ENCODE results near the gene UTF1. TPM values are rescaled to one million over a fixed set of nuclear protein-coding genes. Genes with fewer than 3 reads are reported as not detected.

The UTF1 gene
- total and polyA plus RNA-seq, 2 experiments from 2014 or later, result 12.2 to 51.4 TPM

- no peak overlapping the region for H3K27ac ChIP-seq (ENCODE audit: low read depth)
- H3K27me3 ChIP-seq (ENCODE audit: insufficient read depth), result peaks cover 9% of the 10 kb centered on the region
- H3K36me3 ChIP-seq (ENCODE audit: insufficient read depth), result no peaks in the 10 kb centered on the region
- DNase-seq (ENCODE audit: low spot score) (no peak), ATAC-seq (no peak)
- TF ChIP-seq STAT1 (IDR thresholded peaks at IDR 0.05; ENCODE audit: unreplicated experiment) (no peak), JUNB (IDR thresholded peaks at IDR 0.05; ENCODE audit: unreplicated experiment) (no peak), POLR2AphosphoS5 (IDR thresholded peaks at IDR 0.05; ENCODE audit: low read depth) (no peak), ZNF114 (CRISPR knock-in tag; IDR thresholded peaks at IDR 0.05) (no peak), EZH2 (IDR thresholded peaks at IDR 0.05; ENCODE audit: low read depth, unreplicated experiment) (no peak), ZNF331 (CRISPR knock-in tag; IDR thresholded peaks at IDR 0.05; ENCODE audit: low read depth) (no peak), EZH2phosphoT487 (IDR thresholded peaks at IDR 0.05; ENCODE audit: unreplicated experiment) (no peak), CREB1 (CRISPR knock-in tag; IDR thresholded peaks at IDR 0.05; ENCODE audit: low read depth) (no peak), REST (IDR thresholded peaks at IDR 0.05; ENCODE audit: unreplicated experiment) (no peak), CTCF (conservative IDR thresholded peaks at IDR 0.05; ENCODE audit: low read depth in 2 of 2) (no peak), ZNF462 (CRISPR knock-in tag; IDR thresholded peaks at IDR 0.05) (no peak), NANOG (IDR thresholded peaks at IDR 0.05; ENCODE audit: borderline replicate concordance) (no peak), ETS1 (IDR thresholded peaks at IDR 0.05) (no peak)
- H3K9me2 ChIP-seq (ENCODE audit: insufficient read depth), result no peaks in the 10 kb centered on the region
- peaks cover 10% of the 10 kb centered on the region for H3K4me1 Mint-ChIP-seq
- H3K27me3 Mint-ChIP-seq (ENCODE audit: insufficient read depth, low read depth, poor library complexity), result peaks cover 26% of the 10 kb centered on the region
- no peak overlapping the region for H2AFZ ChIP-seq
- no peaks in the 10 kb centered on the region for H3K79me2 ChIP-seq (replicated peaks; ENCODE audit: insufficient read depth)
- H3K9me3 Mint-ChIP-seq, result peaks cover 2% of the 10 kb centered on the region; the same call in 2 of the 3 replicates
- H3K36me3 Mint-ChIP-seq (ENCODE audit: low read depth), result no peaks in the 10 kb centered on the region; the same call in 2 of the 3 replicates
- H3K4me3 Mint-ChIP-seq, result no peak overlapping the region
- H3F3A ChIP-seq (replicated peaks; ENCODE audit: low read depth), result peaks cover 17% of the 10 kb centered on the region; the same call in 1 of the 2 replicates
- no peaks in the 10 kb centered on the region for H4K20me1 ChIP-seq (replicated peaks; ENCODE audit: insufficient read depth)
- no peak overlapping the region for H3K4me2 ChIP-seq
- no peak overlapping the region for H3K27ac Mint-ChIP-seq
- no peak overlapping the region for H3K4me3 ChIP-seq
- peaks cover 5% of the 10 kb centered on the region; the same call in 1 of the 2 replicates for H3K4me1 ChIP-seq (ENCODE audit: insufficient read depth)
These were observed 5.9 kb upstream of the UTF1 start for GRCh38 chr10:133224076-133224475.

Data from GM23338 (cell line).